GM23338 (cell line): Measurements from ENCODE around the gene EPB41L5. TPM values are rescaled to one million over a fixed set of nuclear protein-coding genes. Genes with fewer than 3 reads are reported as not detected.

Experiments
- ATAC-seq: fragments of 200-7000 bp; cut with Tn5 transposase; 3 replicates; pipeline ENCODE4 v1.9.1; 2020
- DNase-seq: peaks from one replicate; pipeline ENCODE4 v3.0.0-alpha.2; 2015; ENCODE audit warnings: low spot score
- H2AFZ ChIP-seq: fragments of 200-600 bp; sonication (generic); 2 replicates; pipeline ENCODE4 v1.8.0; 2016; ENCODE audit warnings: antibody characterized with exemption, mild to moderate bottlenecking, moderate library complexity
- H3F3A ChIP-seq: fragments of 200-600 bp; sonication (generic); replicated peaks from 2 replicates; pipeline ENCODE4 v1.8.0; 2017; ENCODE audit warnings: antibody characterized with exemption, mixed run types, low read depth
- H3K27ac ChIP-seq: fragments of 200-600 bp; sonication (generic); 2 replicates; pipeline ENCODE4 v1.6.1; 2016; ENCODE audit warnings: low read depth
- H3K27me3 ChIP-seq: fragments of 200-600 bp; sonication (generic); 2 replicates; pipeline ENCODE4 v1.8.0; 2016; ENCODE audit warnings: mild to moderate bottlenecking, mixed run types, moderate library complexity; ENCODE audit not compliant: insufficient read depth
- H3K36me3 ChIP-seq: fragments of 200-600 bp; sonication (generic); 2 replicates; pipeline ENCODE4 v1.8.0; 2016; ENCODE audit warnings: mild to moderate bottlenecking; ENCODE audit not compliant: insufficient read depth
- H3K4me1 ChIP-seq: fragments of 200-600 bp; sonication (generic); 2 replicates; pipeline ENCODE4 v1.8.0; 2016; ENCODE audit warnings: mild to moderate bottlenecking, moderate library complexity; ENCODE audit not compliant: insufficient read depth
- H3K4me2 ChIP-seq: fragments of 200-600 bp; sonication (generic); 2 replicates; pipeline ENCODE4 v1.7.1; 2017; ENCODE audit warnings: mixed run types
- H3K4me3 ChIP-seq: fragments of 200-600 bp; sonication (generic); 2 replicates; pipeline ENCODE4 v1.6.1; 2016; ENCODE audit warnings: mixed run types
- H3K79me2 ChIP-seq: fragments of 200-600 bp; sonication (generic); replicated peaks from 2 replicates; pipeline ENCODE4 v1.8.0; 2017; ENCODE audit warnings: mild to moderate bottlenecking; ENCODE audit not compliant: insufficient read depth
- H3K9me2 ChIP-seq: fragments of 200-600 bp; sonication (generic); 2 replicates; pipeline ENCODE4 v1.8.0; 2017; ENCODE audit not compliant: insufficient read depth
- H4K20me1 ChIP-seq: fragments of 200-600 bp; sonication (generic); replicated peaks from 2 replicates; pipeline ENCODE4 v1.8.0; 2017; ENCODE audit warnings: mild to moderate bottlenecking; ENCODE audit not compliant: insufficient read depth
- H3K27ac Mint-ChIP-seq: 2 replicates; pipeline ENCODE4 v1.8.0; 2020; ENCODE audit warnings: inconsistent platforms, mild to moderate bottlenecking, moderate library complexity, mixed read lengths
- H3K27me3 Mint-ChIP-seq: 3 replicates; pipeline ENCODE4 v1.8.0; 2022; ENCODE audit warnings: low read depth, mild to moderate bottlenecking, moderate library complexity, mixed read lengths, inconsistent platforms; ENCODE audit not compliant: insufficient read depth, poor library complexity
- H3K36me3 Mint-ChIP-seq: 3 replicates; pipeline ENCODE4 v1.8.0; 2021; ENCODE audit warnings: low read depth, mild to moderate bottlenecking, inconsistent platforms, moderate library complexity, mixed read lengths
- H3K4me1 Mint-ChIP-seq: 3 replicates; pipeline ENCODE4 v1.8.0; 2020; ENCODE audit warnings: mild to moderate bottlenecking, inconsistent platforms, mixed read lengths
- H3K4me3 Mint-ChIP-seq: 3 replicates; pipeline ENCODE4 v1.8.0; 2021; ENCODE audit warnings: moderate library complexity, mild to moderate bottlenecking, inconsistent platforms, mixed read lengths
- H3K9me3 Mint-ChIP-seq: 3 replicates; pipeline ENCODE4 v1.8.0; 2020; ENCODE audit warnings: moderate library complexity, mild to moderate bottlenecking, inconsistent platforms, mixed read lengths
- CREB1 ChIP-seq: fragments of 250-450 bp; sonication (Bioruptor Pico); IDR thresholded peaks from 2 replicates; pipeline ENCODE4 v1.5.0; 2020; ENCODE audit warnings: low read depth, mild to moderate bottlenecking, moderate library complexity
- CTCF ChIP-seq, 2 experiments: fragments of 200-600 bp in 1 of 2; sonication (generic) in 1 of 2; conservative IDR thresholded peaks; 2 replicates each; pipeline versions ENCODE4 v1.5.1 to v1.6.1; 2016 to 2017; ENCODE audit warnings: antibody characterized with exemption in 2 of 2, low read depth in 2 of 2, mild to moderate bottlenecking in 2 of 2, moderate library complexity in 1 of 2
- ETS1 ChIP-seq: IDR thresholded peaks from 2 replicates; pipeline ENCODE4 v1.6.1; 2016; ENCODE audit warnings: antibody characterized with exemption
- EZH2 ChIP-seq: fragments of 200-600 bp; sonication (generic); IDR thresholded peaks from one replicate; pipeline ENCODE4 v1.8.0; 2017; ENCODE audit warnings: antibody characterized with exemption, mild to moderate bottlenecking, low read depth; ENCODE audit not compliant: unreplicated experiment
- EZH2phosphoT487 ChIP-seq: fragments of 200-600 bp; sonication (generic); IDR thresholded peaks from one replicate; pipeline ENCODE4 v1.8.1; 2018; ENCODE audit warnings: antibody characterized with exemption; ENCODE audit not compliant: unreplicated experiment
- JUNB ChIP-seq: IDR thresholded peaks from one replicate; pipeline ENCODE4 v1.6.1; 2016; ENCODE audit warnings: antibody characterized with exemption; ENCODE audit not compliant: unreplicated experiment
- NANOG ChIP-seq: IDR thresholded peaks from 2 replicates; pipeline ENCODE4 v1.6.1; 2016; ENCODE audit warnings: antibody characterized with exemption, borderline replicate concordance
- POLR2AphosphoS5 ChIP-seq: IDR thresholded peaks from 2 replicates; pipeline ENCODE4 v1.6.1; 2016; ENCODE audit warnings: antibody characterized with exemption, low read depth
- ZNF114 ChIP-seq: fragments of 250-450 bp; sonication (Bioruptor Pico); IDR thresholded peaks from 2 replicates; pipeline ENCODE4 v1.5.0; 2020; ENCODE audit warnings: mild to moderate bottlenecking, moderate library complexity
- ZNF462 ChIP-seq: fragments of 250-450 bp; sonication (Bioruptor Pico); IDR thresholded peaks from 2 replicates; pipeline ENCODE4 v1.5.0; 2020; ENCODE audit warnings: mild to moderate bottlenecking, moderate library complexity
- polyA plus RNA-seq: library from polyadenylated mRNA; unstranded; fragments of >200 nt; fragmentation: Nextera tagmentation; extraction: Ambion mirVana; gene quantifications from 2 replicates; pipeline ENCODE4 v1.2.1, GENCODE V29; 2016
- total RNA-seq: library from RNA; depleted of rRNA; stranded (reverse); fragments of >200 nt; shearing (Covaris generic); gene quantifications from 2 replicates; pipeline ENCODE4 v1.2.3, GENCODE V29; 2014
- TF ChIP-seq, protein P1 (sequence below): IDR thresholded peaks from one replicate; pipeline ENCODE4 v1.6.1; 2018; ENCODE audit warnings: antibody characterized with exemption; ENCODE audit not compliant: unreplicated experiment

Gene EPB41L5
- total and polyA plus RNA-seq, 2 experiments from 2014 or later = 15.5 to 35.4 TPM

GRCh38 chr2:120004254-120004653, 8.6 kb upstream of the EPB41L5 start:
- Mint-ChIP-seq H3K4me3 (no peak overlapping the region), H3K36me3 (no peaks in the 10 kb centered on the region), H3K4me1 (peaks cover 12% of the 10 kb centered on the region; the same call in 2 of the 3 replicates), H3K27me3 (no peaks in the 10 kb centered on the region), H3K9me3 (no peaks in the 10 kb centered on the region), H3K27ac (no peak overlapping the region)
- no peaks in the 10 kb centered on the region for H3F3A ChIP-seq
- no peaks in the 10 kb centered on the region for H3K4me1 ChIP-seq
- no peaks in the 10 kb centered on the region for H3K79me2 ChIP-seq
- no peak overlapping the region for H2AFZ ChIP-seq
- no peak overlapping the region for H3K4me3 ChIP-seq
- H3K36me3 ChIP-seq = no peaks in the 10 kb centered on the region
- TF ChIP-seq EZH2 (no peak), NANOG (no peak), CREB1 (CRISPR knock-in tag) (no peak), ZNF114 (no peak), POLR2AphosphoS5 (no peak), EZH2phosphoT487 (no peak), CTCF (conservative IDR thresholded peaks at IDR 0.05; ENCODE audit: low read depth in 2 of 2) (no peak), ZNF462 (CRISPR knock-in tag) (no peak), JUNB (no peak), ETS1 (no peak)
- TF ChIP-seq, protein P1, sequence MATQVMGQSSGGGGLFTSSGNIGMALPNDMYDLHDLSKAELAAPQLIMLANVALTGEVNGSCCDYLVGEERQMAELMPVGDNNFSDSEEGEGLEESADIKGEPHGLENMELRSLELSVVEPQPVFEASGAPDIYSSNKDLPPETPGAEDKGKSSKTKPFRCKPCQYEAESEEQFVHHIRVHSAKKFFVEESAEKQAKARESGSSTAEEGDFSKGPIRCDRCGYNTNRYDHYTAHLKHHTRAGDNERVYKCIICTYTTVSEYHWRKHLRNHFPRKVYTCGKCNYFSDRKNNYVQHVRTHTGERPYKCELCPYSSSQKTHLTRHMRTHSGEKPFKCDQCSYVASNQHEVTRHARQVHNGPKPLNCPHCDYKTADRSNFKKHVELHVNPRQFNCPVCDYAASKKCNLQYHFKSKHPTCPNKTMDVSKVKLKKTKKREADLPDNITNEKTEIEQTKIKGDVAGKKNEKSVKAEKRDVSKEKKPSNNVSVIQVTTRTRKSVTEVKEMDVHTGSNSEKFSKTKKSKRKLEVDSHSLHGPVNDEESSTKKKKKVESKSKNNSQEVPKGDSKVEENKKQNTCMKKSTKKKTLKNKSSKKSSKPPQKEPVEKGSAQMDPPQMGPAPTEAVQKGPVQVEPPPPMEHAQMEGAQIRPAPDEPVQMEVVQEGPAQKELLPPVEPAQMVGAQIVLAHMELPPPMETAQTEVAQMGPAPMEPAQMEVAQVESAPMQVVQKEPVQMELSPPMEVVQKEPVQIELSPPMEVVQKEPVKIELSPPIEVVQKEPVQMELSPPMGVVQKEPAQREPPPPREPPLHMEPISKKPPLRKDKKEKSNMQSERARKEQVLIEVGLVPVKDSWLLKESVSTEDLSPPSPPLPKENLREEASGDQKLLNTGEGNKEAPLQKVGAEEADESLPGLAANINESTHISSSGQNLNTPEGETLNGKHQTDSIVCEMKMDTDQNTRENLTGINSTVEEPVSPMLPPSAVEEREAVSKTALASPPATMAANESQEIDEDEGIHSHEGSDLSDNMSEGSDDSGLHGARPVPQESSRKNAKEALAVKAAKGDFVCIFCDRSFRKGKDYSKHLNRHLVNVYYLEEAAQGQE = no peak
- no peak for DNase-seq
- no peak overlapping the region for H3K27ac ChIP-seq
- no peak for ATAC-seq
- no peak overlapping the region for H3K4me2 ChIP-seq
- no peaks in the 10 kb centered on the region for H4K20me1 ChIP-seq
- no peaks in the 10 kb centered on the region for H3K9me2 ChIP-seq
- H3K27me3 ChIP-seq = no peaks in the 10 kb centered on the region
